GM18519 (cell line): ENCODE data around the gene NCOA4.
"Not testable (repeated sequence)": the region's sequence is repeated elsewhere in the genome, so short reads cannot be mapped to it uniquely, and the experiment has no call there.

Experiments
- ATAC-seq: cut with Tn5 transposase; IDR thresholded peaks from one replicate; pipeline ENCODE4 v1.9.1; 2021; ENCODE audit warnings: mild to moderate bottlenecking, moderate library complexity; ENCODE audit not compliant: unreplicated experiment, low FRiP score

Gene NCOA4

GRCh38 chr10:45997994-45998763 lies 32.2 kb downstream of the NCOA4 start:
- ATAC-seq, result no peak

DNA sequence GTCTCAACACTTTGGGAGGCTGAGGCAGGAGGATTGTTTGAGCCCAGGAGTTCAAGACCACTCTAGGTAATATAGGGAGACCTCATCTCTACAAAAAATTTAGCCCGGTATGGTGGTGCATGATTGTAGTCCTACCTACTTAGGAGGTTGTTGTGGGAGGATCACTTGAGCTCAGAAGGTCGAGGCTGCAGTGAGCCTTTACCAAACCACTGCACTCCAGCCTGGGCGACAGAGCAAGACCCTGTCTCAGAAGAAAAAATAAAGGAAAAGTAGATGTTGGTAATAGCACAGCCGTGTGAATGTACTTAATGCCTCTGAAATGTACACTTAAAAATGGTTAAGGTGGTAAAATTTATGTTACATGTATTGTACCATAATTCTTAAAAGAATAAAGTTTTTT lies 32.9 kb downstream of the NCOA4 start:
- ATAC-seq, result no peak

DNA sequence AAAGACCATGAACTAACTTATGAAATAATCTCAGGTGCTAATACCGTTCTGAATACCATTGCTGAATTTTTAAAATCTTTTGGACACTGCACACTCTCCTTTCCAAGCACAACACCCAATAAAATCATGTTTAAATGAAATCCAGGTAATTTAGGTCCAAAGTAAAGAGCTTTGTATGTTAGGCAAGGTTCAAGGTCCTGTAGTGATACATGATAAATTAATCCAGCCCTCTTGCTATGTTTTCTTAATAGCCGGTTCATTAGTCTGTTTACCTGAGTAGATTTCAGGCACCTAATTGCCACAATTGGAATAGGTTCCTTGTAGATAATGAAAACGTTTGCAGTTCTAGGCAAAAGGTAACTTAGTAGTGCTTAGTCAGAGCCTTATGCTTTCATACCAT lies 44.8 kb downstream of the NCOA4 start:
- ATAC-seq, result not testable (repeated sequence)

DNA sequence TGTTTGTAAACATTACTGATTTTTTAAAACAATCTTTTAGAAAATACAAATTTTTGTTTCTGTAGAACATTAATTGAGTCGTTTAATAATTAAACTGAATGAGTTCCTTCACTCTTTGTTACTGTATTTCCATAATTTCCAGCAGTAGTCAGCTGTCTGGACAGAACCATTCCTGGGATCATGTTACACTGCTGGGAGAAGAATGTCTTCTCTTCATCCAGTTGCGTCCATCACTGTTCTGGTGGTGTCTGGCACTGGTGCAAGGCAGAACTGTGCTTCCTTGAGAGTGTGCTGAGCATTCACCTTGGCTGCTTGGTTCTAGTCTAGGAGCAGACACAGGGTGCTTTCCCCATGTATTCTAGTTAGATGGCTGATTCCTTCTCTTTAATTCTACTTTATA lies 46.0 kb downstream of the NCOA4 start:
- not testable (repeated sequence) for ATAC-seq

- ATAC-seq, result not testable (repeated sequence)
Measured at GRCh38 chr10:45983538-45984186, 46.8 kb downstream of the NCOA4 start.

GRCh38 chr10:45981367-45981766 lies 49.1 kb downstream of the NCOA4 start:
- ATAC-seq, result not testable (repeated sequence)

GRCh38 chr10:45978554-45978953 lies 51.9 kb downstream of the NCOA4 start:
- ATAC-seq, result peak; percentile 76

- ATAC-seq, result not testable (repeated sequence)
Measured at GRCh38 chr10:45974041-45974440, 56.4 kb downstream of the NCOA4 start.

- not testable (repeated sequence) for ATAC-seq
Measured at GRCh38 chr10:45972813-45973169, 57.6 kb downstream of the NCOA4 start.

DNA sequence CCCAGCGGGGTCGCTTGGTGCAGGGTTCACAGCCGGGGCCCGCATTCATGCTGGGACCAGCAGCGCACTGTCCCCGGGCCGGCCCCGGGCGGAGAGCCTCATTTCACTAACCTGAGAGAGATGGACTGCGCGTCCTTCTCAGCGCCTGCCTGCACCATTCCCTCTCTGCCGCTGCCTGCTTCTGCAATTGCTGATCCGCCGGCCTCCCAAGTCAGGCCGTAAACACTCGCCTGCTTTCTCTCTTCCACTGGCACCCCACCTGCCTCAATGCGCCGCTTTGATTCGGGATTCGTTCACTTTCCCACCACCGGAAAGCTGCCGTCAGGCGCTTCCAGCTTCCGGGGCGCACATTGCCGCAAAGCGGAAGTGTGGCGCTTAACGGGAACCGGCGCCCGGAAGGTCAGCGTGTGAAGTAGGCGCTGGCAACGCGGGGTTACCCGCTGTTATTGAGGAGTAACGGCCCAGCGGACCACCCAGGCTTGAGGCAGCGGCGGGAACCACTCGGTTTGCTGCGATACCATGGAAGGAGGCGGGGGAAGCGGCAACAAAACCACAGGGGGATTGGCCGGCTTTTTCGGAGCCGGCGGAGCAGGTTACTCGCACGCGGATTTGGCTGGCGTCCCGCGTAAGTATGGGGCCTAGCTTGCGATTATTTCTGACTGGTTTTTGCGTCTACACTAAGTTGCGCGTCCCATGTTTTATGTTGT lies 58.2 kb downstream of the NCOA4 start, which contains the start of gene TIMM23:
Gene TIMM23 (plus strand): TSS at position 384 of the 707 bp plus-strand sequence. CDS start 136 bp downstream, at position 520.
- ATAC-seq, result peak; percentile 40

DNA sequence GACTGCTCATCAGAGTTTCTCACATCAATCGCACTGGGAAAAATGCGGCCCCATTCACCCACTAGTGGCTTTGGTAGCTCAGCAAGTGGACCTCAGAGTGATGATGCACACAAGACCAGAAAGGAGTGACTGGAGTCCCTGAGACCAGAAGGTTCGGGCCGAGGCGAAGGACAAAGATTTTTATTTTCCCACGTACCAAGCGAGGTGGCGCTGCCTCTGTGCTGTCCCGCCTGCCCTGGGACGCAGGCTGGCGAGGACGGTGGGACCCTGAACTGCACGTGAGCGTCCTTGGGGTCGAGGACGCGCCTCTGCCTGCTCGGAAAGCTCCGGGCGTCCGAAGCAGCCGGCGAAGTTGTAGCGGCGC lies 58.7 kb downstream of the NCOA4 start:
- ATAC-seq, result peak; percentile 19

DNA sequence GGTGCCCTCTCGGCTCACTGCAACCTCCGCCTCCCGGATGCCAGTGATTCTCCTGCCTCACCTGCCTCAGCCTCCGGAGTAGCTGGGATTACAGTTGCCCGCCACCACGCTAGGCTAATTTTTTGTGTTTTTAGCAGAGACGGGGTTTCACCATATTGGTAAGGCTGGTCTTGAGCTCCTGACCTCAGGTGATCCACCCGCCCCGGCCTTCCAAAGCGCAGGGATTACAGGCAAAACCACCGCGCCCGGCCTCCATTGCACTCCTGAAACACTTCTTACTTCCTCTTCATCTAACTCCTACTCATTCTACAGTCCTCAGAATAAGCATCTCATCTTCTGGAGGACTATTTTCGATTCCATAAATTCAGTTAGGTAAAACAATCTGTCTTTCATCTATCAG lies 59.4 kb downstream of the NCOA4 start:
- peak; percentile 17 for ATAC-seq

GRCh38 chr10:45962686-45963452 lies 67.6 kb downstream of the NCOA4 start:
- ATAC-seq, result not testable (repeated sequence)

- ATAC-seq, result not testable (repeated sequence)
Measured at GRCh38 chr10:45957928-45958327, 72.5 kb downstream of the NCOA4 start.

GRCh38 chr10:45956634-45957033 lies 73.8 kb downstream of the NCOA4 start:
- not testable (repeated sequence) for ATAC-seq
